Adrenal gland (tissue), 12 donors: Measurements from ENCODE around the gene PALM. TPM values are rescaled to one million over a fixed set of nuclear protein-coding genes. Genes with fewer than 3 reads are reported as not detected.

Source experiments
- DNase-seq, 7 donors: peaks; one replicate each; pipeline ENCODE4 v3.0.0-alpha.2; 2019 to 2020
- H3K27ac ChIP-seq, 5 donors: fragments of 200-600 bp; sonication (generic) in 4 of 5; 1 replicate in 3 of 5; 2 replicates in 2 of 5; pipeline versions ENCODE4 v1.5.1 to v1.8.0; 2016 to 2020; ENCODE audit warnings: mild to moderate bottlenecking in 1 of 5
- H3K27me3 ChIP-seq: fragments of 200-600 bp; 2 replicates; pipeline ENCODE4 v1.8.0; 2021
- H3K36me3 ChIP-seq, 2 donors: fragments of 200-600 bp; replicated peaks in 1 of 2; 1 replicate in 1 of 2; 2 replicates in 1 of 2; pipeline versions ENCODE4 v1.5.1 to v1.8.0; 2018 to 2022
- H3K4me1 ChIP-seq, 2 donors: fragments of 200-600 bp; replicated peaks in 1 of 2; 1 replicate in 1 of 2; 2 replicates in 1 of 2; pipeline versions ENCODE4 v1.5.1 to v1.8.0; 2018 to 2021
- H3K4me3 ChIP-seq, 4 donors: fragments of 200-600 bp; sonication (generic) in 3 of 4; one replicate each; pipeline ENCODE4 v1.5.1; 2016 to 2018
- H3K9me3 ChIP-seq, 3 donors: fragments of 200-600 bp; sonication (generic) in 1 of 3; replicated peaks in 1 of 3; 1 replicate in 2 of 3; 2 replicates in 1 of 3; pipeline versions ENCODE4 v1.5.1 to v1.8.0; 2016 to 2021
- POLR2A ChIP-seq, 2 donors: fragments of 450-650 bp; IDR thresholded peaks; one replicate each; pipeline ENCODE4 v1.6.1; 2017; ENCODE audit warnings: antibody characterized with exemption in 2 of 2, mild to moderate bottlenecking in 2 of 2, moderate library complexity in 1 of 2
- WGBS, 4 donors: extraction: QIAGEN DNeasy Blood & Tissue Kit in 2 of 4; methylation state at CpG; one replicate each; pipeline versions ENCODE4 v1.1.5 to v1.1.7; 2013 to 2017; 5-methylcytosine and 5-hydroxymethylcytosine counted together
- intact Hi-C, 2 donors: fragments of 100-400 bp; cut with DNase I; formaldehyde crosslinking; loops; one replicate each; pipeline versions ENCODE4 v1.14.1 to v1.15.0; 2022 to 2023
- polyA plus RNA-seq, 3 donors: library from polyadenylated mRNA; stranded (reverse); fragments of 200-250 nt in 2 of 3; fragments of 350-450 nt in 1 of 3; fragmentation: Illumina TruSeq in 1 of 3; extraction: RNeasy Lipid Tissue Mini Kit (QIAGEN cat#74804) in 1 of 3; gene quantifications; one replicate each; pipeline ENCODE4 v1.2.3, GENCODE V29; 2013 to 2014
- total RNA-seq, 9 donors: library from RNA; depleted of rRNA in 4 of 9; stranded (reverse); fragments of >200 nt in 4 of 9; fragments of 120-200 nt in 1 of 9; fragmentation: NEBNext Ultra II Directional in 1 of 9; extraction: Animal tissue kit (Norgen Biotek cat#: 25700) in 1 of 9; gene quantifications; one replicate each; pipeline versions ENCODE4 v1.1.0 to v1.2.4, GENCODE V29; 2013 to 2023
- TF ChIP-seq, protein P1 (sequence below), 6 experiments: fragments of 450-650 bp in 4 of 6; fragments of 200-600 bp in 2 of 6; sonication (generic) in 1 of 6; IDR thresholded peaks; 1 replicate in 5 of 6; 2 replicates in 1 of 6; pipeline versions ENCODE4 v1.5.1 to v1.8.0; 2016 to 2021; ENCODE audit warnings: antibody characterized with exemption in 6 of 6, mild to moderate bottlenecking in 2 of 6, moderate library complexity in 1 of 6
- donor health status: healthy with polysubstance abuse.
- donor health status: Bipolar disorder and iron deficiency.
- donor health status: DM: yes; HTN: yes; CAD: no.
- donor health status: DM: no; HTN: no; CAD: no.
- donor health status: DM: no; HTN: no; CAD: no.
- donor health status: DM: yes; HTN: yes; CAD: no.

The PALM gene
- total and polyA plus RNA-seq, 12 donors = 3.9 to 72.2 (median 50.1) TPM

DNA sequence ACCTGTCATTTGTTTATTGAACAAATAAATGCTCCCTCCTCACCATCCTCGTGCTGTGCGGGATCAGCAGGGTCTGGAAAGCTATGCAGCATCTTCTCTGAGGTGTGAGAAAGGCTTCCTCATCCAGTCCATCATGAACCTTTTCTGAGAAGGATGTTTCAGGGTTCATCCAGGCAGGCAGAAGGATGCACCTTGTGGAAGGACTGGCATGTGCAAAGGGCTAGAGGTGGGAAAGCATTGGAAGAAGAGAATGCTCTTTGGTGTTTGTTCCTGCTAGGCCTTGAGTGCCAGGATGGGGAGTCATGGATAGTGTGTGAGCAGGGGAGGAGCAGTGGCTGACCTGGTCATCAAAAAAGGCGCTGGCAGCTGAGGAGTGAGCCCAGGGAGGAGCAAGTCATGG, 6.6 kb downstream of the PALM start:
- Histone ChIP-seq H3K4me3 (no peak overlapping the region), H3K9me3 (no peaks in the 10 kb centered on the region), H3K36me3 (no peaks in the 10 kb centered on the region), H3K27me3 (no peaks in the 10 kb centered on the region), H3K4me1 (peaks cover 18 to 25% of the 10 kb centered on the region in 2 donors), H3K27ac (no peak overlapping the region)
- intact Hi-C loops = no loop called here
- WGBS, 4 donors = 88 to 98% (median 97%) methylated on average over 3 of the region's 3 CpGs
- TF ChIP-seq POLR2A (IDR thresholded peaks at IDR 0.05) = no peak
- TF ChIP-seq, protein P1, sequence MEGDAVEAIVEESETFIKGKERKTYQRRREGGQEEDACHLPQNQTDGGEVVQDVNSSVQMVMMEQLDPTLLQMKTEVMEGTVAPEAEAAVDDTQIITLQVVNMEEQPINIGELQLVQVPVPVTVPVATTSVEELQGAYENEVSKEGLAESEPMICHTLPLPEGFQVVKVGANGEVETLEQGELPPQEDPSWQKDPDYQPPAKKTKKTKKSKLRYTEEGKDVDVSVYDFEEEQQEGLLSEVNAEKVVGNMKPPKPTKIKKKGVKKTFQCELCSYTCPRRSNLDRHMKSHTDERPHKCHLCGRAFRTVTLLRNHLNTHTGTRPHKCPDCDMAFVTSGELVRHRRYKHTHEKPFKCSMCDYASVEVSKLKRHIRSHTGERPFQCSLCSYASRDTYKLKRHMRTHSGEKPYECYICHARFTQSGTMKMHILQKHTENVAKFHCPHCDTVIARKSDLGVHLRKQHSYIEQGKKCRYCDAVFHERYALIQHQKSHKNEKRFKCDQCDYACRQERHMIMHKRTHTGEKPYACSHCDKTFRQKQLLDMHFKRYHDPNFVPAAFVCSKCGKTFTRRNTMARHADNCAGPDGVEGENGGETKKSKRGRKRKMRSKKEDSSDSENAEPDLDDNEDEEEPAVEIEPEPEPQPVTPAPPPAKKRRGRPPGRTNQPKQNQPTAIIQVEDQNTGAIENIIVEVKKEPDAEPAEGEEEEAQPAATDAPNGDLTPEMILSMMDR (IDR thresholded peaks at IDR 0.05) = no peak
- no peak for DNase-seq

DNA sequence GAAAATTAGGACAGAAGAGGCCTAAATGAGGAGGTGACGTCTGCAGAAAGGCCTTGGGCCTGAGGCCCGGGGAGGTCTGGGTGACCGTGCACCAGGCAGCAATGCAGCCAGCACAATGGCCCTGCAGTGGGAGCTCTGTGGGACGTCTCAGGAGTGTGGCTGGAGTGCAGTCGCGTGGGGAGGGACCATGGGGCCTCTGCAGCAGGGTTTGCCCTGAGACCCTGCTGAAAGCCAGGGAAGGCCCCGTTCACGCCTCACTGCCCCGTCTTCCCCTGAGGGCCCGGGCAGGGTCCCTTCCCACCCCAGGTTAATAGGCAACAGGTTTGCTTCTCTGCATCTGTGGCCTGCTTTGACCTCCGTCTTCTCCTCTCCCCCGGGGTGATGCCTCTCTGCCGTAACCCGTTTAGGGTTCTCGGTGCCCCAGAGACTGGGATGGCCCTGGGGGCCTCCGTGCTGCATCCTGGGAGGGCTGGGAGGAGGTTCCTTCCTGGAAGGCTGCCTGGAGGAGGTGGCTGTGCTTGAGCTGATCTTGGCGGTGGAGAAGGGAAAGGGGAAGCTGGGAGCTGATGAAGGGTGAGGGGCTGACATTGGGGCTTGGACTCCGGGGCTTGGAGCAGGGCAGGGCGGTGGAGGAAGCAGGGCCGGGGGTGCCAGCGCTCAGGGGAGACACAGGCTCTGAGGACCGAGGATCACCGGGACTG, 9.7 kb downstream of the PALM start:
- peak overlapping the region; percentile 30 to 95 (median 86) for H3K27ac ChIP-seq
- DNase-seq = peak in 6 of 7 donors; percentile 65 to 80 (median 76)
- H3K27me3 ChIP-seq = no peaks in the 10 kb centered on the region
- 31 to 44% (median 37%) methylated on average over 20 to 23 of the region's 23 CpGs for WGBS, 4 donors
- no peaks in the 10 kb centered on the region for H3K36me3 ChIP-seq
- TF ChIP-seq POLR2A (IDR thresholded peaks at IDR 0.05) = peak in 1 of 2 donors; percentile 37
- TF ChIP-seq, protein P1 (IDR thresholded peaks at IDR 0.05) = no peak
- no peaks in the 10 kb centered on the region for H3K9me3 ChIP-seq
- peaks cover 21 to 30% of the 10 kb centered on the region in 2 donors for H3K4me1 ChIP-seq
- intact Hi-C loops = no loop called here
- H3K4me3 ChIP-seq = no peak overlapping the region

DNA sequence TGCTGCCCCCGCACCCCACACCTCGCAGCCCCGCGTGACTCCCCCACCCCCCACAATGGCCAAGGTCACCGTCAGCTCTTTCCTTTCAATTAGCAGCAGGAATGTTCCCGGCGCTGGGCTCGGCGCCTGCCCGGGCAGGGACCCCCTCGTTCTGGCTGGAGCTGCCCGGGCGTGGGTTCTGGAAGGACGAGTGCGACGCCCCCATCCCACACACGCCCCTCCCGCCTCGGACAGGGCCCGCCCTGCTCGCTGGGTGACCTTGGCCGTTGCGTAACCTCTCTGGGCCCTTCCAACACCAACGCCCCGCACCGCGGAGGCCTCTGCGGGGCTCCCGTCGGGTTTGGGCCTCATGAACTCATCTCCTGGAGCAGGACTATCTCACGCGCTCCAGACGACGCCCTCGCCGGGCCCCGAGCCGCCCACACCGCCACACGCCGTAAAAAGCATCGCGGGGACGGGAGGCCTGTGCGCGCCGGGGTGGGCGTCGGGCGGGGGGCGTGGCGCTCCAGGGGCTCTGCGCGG, 10.3 kb downstream of the PALM start:
- no peaks in the 10 kb centered on the region for H3K36me3 ChIP-seq
- H3K4me3 ChIP-seq = peak overlapping the region in 1 of 4 donors; percentile 51
- 0 to 15% (median 7%) methylated on average over 3 to 54 of the region's 54 CpGs for whole genome bisulfite sequencing, 4 donors
- no peaks in the 10 kb centered on the region for H3K9me3 ChIP-seq
- intact Hi-C loops = no loop called here
- DNase-seq = peak; percentile 70 to 86 (median 79)
- peaks cover 21 to 30% of the 10 kb centered on the region in 2 donors for H3K4me1 ChIP-seq
- peak overlapping the region; percentile 30 to 95 (median 86) for H3K27ac ChIP-seq
- no peaks in the 10 kb centered on the region for H3K27me3 ChIP-seq
- TF ChIP-seq, protein P1 (IDR thresholded peaks at IDR 0.05) = no peak
- peak in 1 of 2 donors; percentile 45 for TF ChIP-seq POLR2A (IDR thresholded peaks at IDR 0.05)

DNA sequence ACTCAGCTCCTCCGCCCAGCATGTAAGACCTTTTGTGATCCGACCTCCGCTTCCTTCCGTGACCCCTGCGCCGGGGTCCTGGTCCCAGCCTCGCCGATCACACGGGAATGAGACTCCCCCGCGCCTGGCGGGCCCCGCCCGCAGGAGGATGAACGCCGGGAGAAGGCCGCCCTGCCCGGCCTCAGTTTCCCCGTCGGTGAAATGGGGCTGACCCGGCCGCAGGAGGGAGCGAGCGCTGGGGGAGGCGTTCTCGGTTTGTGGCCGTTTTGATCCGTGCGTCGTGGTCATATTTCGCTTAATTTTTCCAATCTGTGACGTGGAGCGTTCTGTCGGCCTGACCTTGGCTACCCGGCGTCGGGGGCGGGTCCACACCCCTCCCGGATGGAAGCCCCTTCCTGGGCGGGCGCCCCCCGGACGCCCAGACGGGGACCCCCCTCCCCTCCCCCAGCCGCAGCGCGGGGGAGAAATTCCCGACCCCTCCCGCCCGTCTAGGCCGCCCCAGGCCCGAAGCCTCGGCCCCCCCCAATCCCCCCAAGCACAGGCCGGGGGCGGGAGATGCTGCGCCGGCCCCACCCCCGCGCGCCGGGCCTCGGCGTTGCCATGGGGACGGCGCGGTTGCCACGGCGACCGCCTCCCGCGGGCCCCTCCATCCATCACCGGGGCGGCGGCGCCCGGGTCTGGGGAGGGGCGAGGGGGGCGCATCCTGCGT, 11.1 kb downstream of the PALM start:
- Histone ChIP-seq H3K27me3 (no peaks in the 10 kb centered on the region), H3K9me3 (no peaks in the 10 kb centered on the region), H3K4me1 (peaks cover 21 to 30% of the 10 kb centered on the region in 2 donors), H3K4me3 (peak overlapping the region in 1 of 4 donors; percentile 51), H3K27ac (peak overlapping the region in 4 of 5 donors; percentile 52 to 95 (median 90)), H3K36me3 (no peaks in the 10 kb centered on the region)
- no peak for TF ChIP-seq POLR2A (IDR thresholded peaks at IDR 0.05)
- TF ChIP-seq, protein P1 (IDR thresholded peaks at IDR 0.05) = no peak
- intact Hi-C loops = no loop called here
- DNase-seq = peak in 4 of 7 donors; percentile 50 to 58 (median 55)
- WGBS, 4 donors = 3 to 64% (median 9%) methylated on average over 5 to 79 of the region's 79 CpGs
